ENCODE results near the gene PLEKHA5.

GRCh38 chr12:19191089-19191488, 61.6 kb downstream of the PLEKHA5 start:
- TF ChIP-seq, protein P1, sequence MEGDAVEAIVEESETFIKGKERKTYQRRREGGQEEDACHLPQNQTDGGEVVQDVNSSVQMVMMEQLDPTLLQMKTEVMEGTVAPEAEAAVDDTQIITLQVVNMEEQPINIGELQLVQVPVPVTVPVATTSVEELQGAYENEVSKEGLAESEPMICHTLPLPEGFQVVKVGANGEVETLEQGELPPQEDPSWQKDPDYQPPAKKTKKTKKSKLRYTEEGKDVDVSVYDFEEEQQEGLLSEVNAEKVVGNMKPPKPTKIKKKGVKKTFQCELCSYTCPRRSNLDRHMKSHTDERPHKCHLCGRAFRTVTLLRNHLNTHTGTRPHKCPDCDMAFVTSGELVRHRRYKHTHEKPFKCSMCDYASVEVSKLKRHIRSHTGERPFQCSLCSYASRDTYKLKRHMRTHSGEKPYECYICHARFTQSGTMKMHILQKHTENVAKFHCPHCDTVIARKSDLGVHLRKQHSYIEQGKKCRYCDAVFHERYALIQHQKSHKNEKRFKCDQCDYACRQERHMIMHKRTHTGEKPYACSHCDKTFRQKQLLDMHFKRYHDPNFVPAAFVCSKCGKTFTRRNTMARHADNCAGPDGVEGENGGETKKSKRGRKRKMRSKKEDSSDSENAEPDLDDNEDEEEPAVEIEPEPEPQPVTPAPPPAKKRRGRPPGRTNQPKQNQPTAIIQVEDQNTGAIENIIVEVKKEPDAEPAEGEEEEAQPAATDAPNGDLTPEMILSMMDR (IDR thresholded peaks at IDR 0.05): no peak
- TF ChIP-seq POLR2A (IDR thresholded peaks at IDR 0.05): no peak

All from body of pancreas (tissue), 4 donors.